ENCODE results near the gene ALDH3A2.
A peak's percentile ranks its signal among the peaks of the same experiment; 100 is the strongest.

Gene ALDH3A2

DNA sequence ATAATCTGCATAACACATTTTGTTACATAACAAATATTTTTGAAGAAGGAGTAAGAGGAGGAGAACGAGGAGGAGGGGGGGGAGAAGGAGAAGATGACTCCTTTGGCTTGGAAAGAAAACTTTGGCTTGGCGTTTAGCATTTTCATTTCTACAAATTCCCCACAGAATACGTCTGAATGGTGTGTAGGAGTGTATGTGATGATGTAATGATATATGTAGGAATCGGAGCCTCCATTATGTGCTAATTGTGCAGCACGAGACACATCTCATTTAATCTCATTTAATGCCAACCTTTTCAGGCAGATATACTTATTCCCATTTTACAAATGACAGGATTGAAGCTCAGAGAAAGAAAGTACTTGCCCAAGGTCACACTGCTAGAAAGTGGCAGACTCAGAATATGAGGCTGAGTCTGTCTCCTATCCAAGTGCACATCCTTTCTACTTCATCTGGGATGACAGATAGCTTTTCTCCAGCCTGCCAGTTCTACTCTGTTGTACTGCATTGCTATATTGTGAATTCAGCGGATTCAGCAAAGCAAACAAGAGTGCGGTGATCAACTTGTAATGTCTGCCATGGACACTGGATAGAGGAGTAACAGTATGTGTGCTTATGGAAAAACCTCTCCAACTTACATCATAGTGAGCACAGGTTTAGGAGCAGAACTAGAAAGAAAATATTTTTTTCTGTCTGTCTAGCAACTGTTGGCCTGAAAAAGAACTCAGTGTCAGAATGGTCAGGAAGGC lies 78.3 kb downstream of the ALDH3A2 start (continued):
- TF ChIP-seq, protein P1, sequence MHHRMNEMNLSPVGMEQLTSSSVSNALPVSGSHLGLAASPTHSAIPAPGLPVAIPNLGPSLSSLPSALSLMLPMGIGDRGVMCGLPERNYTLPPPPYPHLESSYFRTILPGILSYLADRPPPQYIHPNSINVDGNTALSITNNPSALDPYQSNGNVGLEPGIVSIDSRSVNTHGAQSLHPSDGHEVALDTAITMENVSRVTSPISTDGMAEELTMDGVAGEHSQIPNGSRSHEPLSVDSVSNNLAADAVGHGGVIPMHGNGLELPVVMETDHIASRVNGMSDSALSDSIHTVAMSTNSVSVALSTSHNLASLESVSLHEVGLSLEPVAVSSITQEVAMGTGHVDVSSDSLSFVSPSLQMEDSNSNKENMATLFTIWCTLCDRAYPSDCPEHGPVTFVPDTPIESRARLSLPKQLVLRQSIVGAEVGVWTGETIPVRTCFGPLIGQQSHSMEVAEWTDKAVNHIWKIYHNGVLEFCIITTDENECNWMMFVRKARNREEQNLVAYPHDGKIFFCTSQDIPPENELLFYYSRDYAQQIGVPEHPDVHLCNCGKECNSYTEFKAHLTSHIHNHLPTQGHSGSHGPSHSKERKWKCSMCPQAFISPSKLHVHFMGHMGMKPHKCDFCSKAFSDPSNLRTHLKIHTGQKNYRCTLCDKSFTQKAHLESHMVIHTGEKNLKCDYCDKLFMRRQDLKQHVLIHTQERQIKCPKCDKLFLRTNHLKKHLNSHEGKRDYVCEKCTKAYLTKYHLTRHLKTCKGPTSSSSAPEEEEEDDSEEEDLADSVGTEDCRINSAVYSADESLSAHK (tag by site-specific recombination; IDR thresholded peaks at IDR 0.05), result no peak
- TF ChIP-seq ZNF175 (tag by site-specific recombination; IDR thresholded peaks at IDR 0.05) (no peak), ZNF621 (tag by site-specific recombination; IDR thresholded peaks at IDR 0.05) (no peak), SCRT1 (tag by site-specific recombination; IDR thresholded peaks at IDR 0.05; ENCODE audit: borderline replicate concordance) (no peak), ZNF660 (tag by site-specific recombination; IDR thresholded peaks at IDR 0.05) (no peak), ZBTB21 (tag by site-specific recombination; IDR thresholded peaks at IDR 0.05) (no peak), ZNF664 (tag by site-specific recombination; IDR thresholded peaks at IDR 0.05) (peak; percentile 90), ZFP3 (tag by site-specific recombination; IDR thresholded peaks at IDR 0.05; ENCODE audit: low read depth) (no peak), YY2 (tag by site-specific recombination; IDR thresholded peaks at IDR 0.05) (no peak), ZNF777 (tag by site-specific recombination; IDR thresholded peaks at IDR 0.05; ENCODE audit: borderline replicate concordance) (no peak), HOXA7 (CRISPR knock-in tag; IDR thresholded peaks at IDR 0.05; ENCODE audit: borderline replicate concordance) (no peak), ZNF2 (tag by site-specific recombination; IDR thresholded peaks at IDR 0.05) (no peak), ATF2 (tag by site-specific recombination; IDR thresholded peaks at IDR 0.05; ENCODE audit: low read depth) (peak; percentile 79), ZNF747 (tag by site-specific recombination; IDR thresholded peaks at IDR 0.05) (no peak), ZBTB17 (tag by site-specific recombination; IDR thresholded peaks at IDR 0.05) (peak; percentile 81), ZNF510 (tag by site-specific recombination; IDR thresholded peaks at IDR 0.05; ENCODE audit: insufficient replicate concordance) (no peak), MZF1 (tag by site-specific recombination; IDR thresholded peaks at IDR 0.05; ENCODE audit: borderline replicate concordance) (no peak)
- TF ChIP-seq, protein P2, sequence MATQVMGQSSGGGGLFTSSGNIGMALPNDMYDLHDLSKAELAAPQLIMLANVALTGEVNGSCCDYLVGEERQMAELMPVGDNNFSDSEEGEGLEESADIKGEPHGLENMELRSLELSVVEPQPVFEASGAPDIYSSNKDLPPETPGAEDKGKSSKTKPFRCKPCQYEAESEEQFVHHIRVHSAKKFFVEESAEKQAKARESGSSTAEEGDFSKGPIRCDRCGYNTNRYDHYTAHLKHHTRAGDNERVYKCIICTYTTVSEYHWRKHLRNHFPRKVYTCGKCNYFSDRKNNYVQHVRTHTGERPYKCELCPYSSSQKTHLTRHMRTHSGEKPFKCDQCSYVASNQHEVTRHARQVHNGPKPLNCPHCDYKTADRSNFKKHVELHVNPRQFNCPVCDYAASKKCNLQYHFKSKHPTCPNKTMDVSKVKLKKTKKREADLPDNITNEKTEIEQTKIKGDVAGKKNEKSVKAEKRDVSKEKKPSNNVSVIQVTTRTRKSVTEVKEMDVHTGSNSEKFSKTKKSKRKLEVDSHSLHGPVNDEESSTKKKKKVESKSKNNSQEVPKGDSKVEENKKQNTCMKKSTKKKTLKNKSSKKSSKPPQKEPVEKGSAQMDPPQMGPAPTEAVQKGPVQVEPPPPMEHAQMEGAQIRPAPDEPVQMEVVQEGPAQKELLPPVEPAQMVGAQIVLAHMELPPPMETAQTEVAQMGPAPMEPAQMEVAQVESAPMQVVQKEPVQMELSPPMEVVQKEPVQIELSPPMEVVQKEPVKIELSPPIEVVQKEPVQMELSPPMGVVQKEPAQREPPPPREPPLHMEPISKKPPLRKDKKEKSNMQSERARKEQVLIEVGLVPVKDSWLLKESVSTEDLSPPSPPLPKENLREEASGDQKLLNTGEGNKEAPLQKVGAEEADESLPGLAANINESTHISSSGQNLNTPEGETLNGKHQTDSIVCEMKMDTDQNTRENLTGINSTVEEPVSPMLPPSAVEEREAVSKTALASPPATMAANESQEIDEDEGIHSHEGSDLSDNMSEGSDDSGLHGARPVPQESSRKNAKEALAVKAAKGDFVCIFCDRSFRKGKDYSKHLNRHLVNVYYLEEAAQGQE (tag by site-specific recombination; IDR thresholded peaks at IDR 0.05), result no peak
